ENCODE results near the gene CKAP5. TPM values are rescaled to one million over a fixed set of nuclear protein-coding genes. Genes with fewer than 3 reads are reported as not detected.

CKAP5 gene
- total RNA-seq, 1 experiment from 2014 or later = 572 TPM

DNA sequence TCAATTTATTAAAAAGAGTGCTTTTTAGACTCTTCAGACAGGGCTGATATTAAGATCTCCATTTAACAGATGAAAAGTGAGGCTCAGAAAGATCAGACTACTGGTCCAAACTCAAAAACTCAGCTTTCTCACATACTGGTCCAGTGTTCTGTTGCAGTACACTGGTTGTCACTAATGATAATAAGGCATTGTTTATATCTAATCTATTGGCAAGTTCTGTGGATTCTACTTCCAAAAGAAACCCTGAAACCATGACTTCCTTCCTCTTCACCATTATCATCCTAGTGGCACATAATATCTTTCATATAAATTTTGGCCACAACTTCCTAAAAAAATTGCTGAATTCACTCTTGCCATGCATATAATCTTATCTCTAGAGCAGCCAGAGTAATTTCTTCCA lies 90.1 kb downstream of the CKAP5 start:
- ChIA-PET POLR2A (ENCODE audit: low non-redundant PET) (no interaction called here), CTCF (no interaction called here)
- TF ChIP-seq EZH2 (IDR thresholded peaks at IDR 0.05; ENCODE audit: borderline replicate concordance, low read depth, low read length, poor library complexity, severe bottlenecking) = no peak
- TF ChIP-seq, protein P1, sequence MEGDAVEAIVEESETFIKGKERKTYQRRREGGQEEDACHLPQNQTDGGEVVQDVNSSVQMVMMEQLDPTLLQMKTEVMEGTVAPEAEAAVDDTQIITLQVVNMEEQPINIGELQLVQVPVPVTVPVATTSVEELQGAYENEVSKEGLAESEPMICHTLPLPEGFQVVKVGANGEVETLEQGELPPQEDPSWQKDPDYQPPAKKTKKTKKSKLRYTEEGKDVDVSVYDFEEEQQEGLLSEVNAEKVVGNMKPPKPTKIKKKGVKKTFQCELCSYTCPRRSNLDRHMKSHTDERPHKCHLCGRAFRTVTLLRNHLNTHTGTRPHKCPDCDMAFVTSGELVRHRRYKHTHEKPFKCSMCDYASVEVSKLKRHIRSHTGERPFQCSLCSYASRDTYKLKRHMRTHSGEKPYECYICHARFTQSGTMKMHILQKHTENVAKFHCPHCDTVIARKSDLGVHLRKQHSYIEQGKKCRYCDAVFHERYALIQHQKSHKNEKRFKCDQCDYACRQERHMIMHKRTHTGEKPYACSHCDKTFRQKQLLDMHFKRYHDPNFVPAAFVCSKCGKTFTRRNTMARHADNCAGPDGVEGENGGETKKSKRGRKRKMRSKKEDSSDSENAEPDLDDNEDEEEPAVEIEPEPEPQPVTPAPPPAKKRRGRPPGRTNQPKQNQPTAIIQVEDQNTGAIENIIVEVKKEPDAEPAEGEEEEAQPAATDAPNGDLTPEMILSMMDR (conservative IDR thresholded peaks at IDR 0.05; ENCODE audit: low read depth, low read length) = no peak
- Histone ChIP-seq H3K27ac (ENCODE audit: low read depth, low read length, poor library complexity, severe bottlenecking) (no peak overlapping the region), H3K4me1 (ENCODE audit: insufficient read depth, low read length, poor library complexity, severe bottlenecking) (no peaks in the 10 kb centered on the region), H3K9me3 (ENCODE audit: low read depth, low read length, poor library complexity, severe bottlenecking) (no peaks in the 10 kb centered on the region), H3K4me3 (ENCODE audit: low read depth, low read length, poor library complexity, severe bottlenecking) (no peak overlapping the region), H3K36me3 (ENCODE audit: insufficient read depth, low read length, poor library complexity, severe bottlenecking) (peaks cover 97% of the 10 kb centered on the region), H3K27me3 (replicated peaks; ENCODE audit: insufficient read depth, low read depth, low read length, poor library complexity) (no peaks in the 10 kb centered on the region)
- DNase-seq (ENCODE audit: low spot score) = no peak
- BruUV-seq (replicated peaks) = no TSS peak
- intact Hi-C loops (cut with micrococcal nuclease; ENCODE audit: unreplicated experiment) = no loop called here

DNA sequence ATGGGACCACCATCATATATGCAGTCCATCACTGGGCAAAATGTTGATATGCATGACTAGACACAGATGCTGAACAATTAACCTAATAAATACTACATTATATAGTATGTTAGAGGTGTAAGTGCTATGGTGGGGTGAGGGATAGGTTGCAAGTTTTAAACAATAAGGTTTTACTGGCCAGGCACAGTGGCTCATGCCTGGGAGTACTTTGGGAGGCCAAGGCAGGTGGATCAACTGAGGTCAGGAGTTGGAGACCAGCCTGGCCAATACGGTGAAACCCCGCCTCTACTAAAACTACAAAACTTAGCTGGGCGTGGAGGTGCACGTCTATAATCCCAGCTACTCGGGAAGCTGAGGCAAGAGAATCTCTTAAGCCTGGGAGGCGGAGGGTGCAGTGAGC lies 98.9 kb downstream of the CKAP5 start:
- H3K4me3 ChIP-seq (ENCODE audit: low read depth, low read length, poor library complexity, severe bottlenecking) = no peak overlapping the region
- no peak for DNase-seq (ENCODE audit: low spot score)
- POLR2A ChIA-PET (ENCODE audit: low non-redundant PET) = no interaction called here
- H3K27me3 ChIP-seq (replicated peaks; ENCODE audit: insufficient read depth, low read depth, low read length, poor library complexity) = no peaks in the 10 kb centered on the region
- intact Hi-C loops (cut with micrococcal nuclease; ENCODE audit: unreplicated experiment) = no loop called here
- CTCF ChIA-PET = no interaction called here
- no peaks in the 10 kb centered on the region for H3K4me1 ChIP-seq (ENCODE audit: insufficient read depth, low read length, poor library complexity, severe bottlenecking)
- H3K36me3 ChIP-seq (ENCODE audit: insufficient read depth, low read length, poor library complexity, severe bottlenecking) = peaks cover 98% of the 10 kb centered on the region
- H3K9me3 ChIP-seq (ENCODE audit: low read depth, low read length, poor library complexity, severe bottlenecking) = no peaks in the 10 kb centered on the region
- no peak for TF ChIP-seq EZH2 (IDR thresholded peaks at IDR 0.05; ENCODE audit: borderline replicate concordance, low read depth, low read length, poor library complexity, severe bottlenecking)
- TF ChIP-seq, protein P1 (conservative IDR thresholded peaks at IDR 0.05; ENCODE audit: low read depth, low read length) = no peak
- no peak overlapping the region for H3K27ac ChIP-seq (ENCODE audit: low read depth, low read length, poor library complexity, severe bottlenecking)
- BruUV-seq (replicated peaks) = no TSS peak

DNA sequence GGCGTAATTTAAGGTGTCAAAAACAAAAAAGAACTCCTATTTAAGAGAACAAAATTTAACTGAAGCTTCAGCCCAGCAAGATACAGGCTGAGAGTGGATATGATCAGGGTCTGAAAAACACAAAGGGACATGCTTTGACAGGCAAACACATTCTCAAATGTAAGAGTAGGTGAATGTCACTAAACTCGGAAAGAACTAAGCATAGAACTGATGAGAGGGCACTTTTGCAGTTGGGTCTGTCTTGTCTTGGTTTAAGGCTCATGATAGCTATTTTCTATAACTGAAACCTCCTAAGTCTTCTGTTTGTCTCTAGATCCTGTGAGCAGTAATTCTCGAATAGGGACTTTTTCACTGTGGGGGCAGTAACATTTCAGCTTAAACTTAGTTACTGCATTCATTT lies 100.1 kb downstream of the CKAP5 start:
- TF ChIP-seq, protein P1 (conservative IDR thresholded peaks at IDR 0.05; ENCODE audit: low read depth, low read length) = no peak
- no peak for TF ChIP-seq EZH2 (IDR thresholded peaks at IDR 0.05; ENCODE audit: borderline replicate concordance, low read depth, low read length, poor library complexity, severe bottlenecking)
- BruUV-seq (replicated peaks) = no TSS peak
- Histone ChIP-seq H3K27me3 (replicated peaks; ENCODE audit: insufficient read depth, low read depth, low read length, poor library complexity) (no peaks in the 10 kb centered on the region), H3K9me3 (ENCODE audit: low read depth, low read length, poor library complexity, severe bottlenecking) (no peaks in the 10 kb centered on the region), H3K27ac (ENCODE audit: low read depth, low read length, poor library complexity, severe bottlenecking) (no peak overlapping the region), H3K4me1 (ENCODE audit: insufficient read depth, low read length, poor library complexity, severe bottlenecking) (no peaks in the 10 kb centered on the region), H3K36me3 (ENCODE audit: insufficient read depth, low read length, poor library complexity, severe bottlenecking) (peaks cover 100% of the 10 kb centered on the region), H3K4me3 (ENCODE audit: low read depth, low read length, poor library complexity, severe bottlenecking) (no peak overlapping the region)
- DNase-seq (ENCODE audit: low spot score) = no peak
- intact Hi-C loops (cut with micrococcal nuclease; ENCODE audit: unreplicated experiment) = no loop called here
- ChIA-PET CTCF (no interaction called here), POLR2A (ENCODE audit: low non-redundant PET) (interaction anchor here (0.6 kb wide), 1 partner anchor 134 kb away, joined by 3 read pairs; no protein-coding TSS in a partner anchor)
